ENCODE measurements around the gene DCPS.
"Not testable (repeated sequence)": the region's sequence is repeated elsewhere in the genome, so short reads cannot be mapped to it uniquely, and the experiment has no call there.

DCPS gene

DNA sequence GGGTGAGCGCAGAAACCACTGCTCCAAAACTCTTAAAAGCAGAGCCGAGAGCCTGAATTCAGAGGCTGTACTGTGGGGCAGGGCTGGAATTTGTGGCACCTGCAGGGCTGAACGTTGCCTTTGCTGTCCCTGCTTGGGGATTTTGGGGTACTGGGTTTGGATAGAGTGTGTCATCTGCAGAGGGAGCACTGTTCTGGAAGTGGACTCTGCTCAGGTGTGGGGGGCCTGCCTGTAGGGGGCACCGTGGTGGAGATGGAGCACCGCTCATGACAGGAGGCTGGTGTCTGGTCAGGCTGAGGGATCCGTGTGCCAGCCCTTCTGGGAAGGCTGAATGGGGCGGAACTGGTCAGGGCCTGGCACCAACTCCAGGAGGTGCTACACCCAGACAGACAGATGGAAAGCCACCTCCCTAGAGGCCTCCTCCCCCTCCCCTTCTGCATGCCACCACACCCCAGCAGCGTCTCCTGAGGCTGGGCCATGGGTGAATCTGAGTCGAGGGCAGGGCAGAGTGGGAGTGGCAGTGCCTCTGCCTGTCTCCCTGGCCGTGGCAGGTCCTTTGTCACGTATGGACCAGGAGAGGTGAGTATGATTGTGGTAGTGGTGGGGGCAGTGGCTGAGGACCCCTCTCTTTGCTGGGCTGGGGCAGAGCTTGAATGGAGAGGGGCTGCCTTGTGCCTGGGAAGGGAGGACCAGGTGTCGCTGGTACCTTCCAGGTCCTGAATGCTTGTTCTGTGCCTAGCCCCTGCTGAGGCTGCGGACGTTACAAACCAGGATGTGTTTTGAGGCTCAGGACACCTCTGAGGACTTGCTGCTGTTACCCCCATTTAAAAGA lies 63.2 kb downstream of the DCPS start:
- not testable (repeated sequence) for H3K27ac ChIP-seq (ENCODE audit: low read length); H3K9me3 ChIP-seq (ENCODE audit: control insufficient read depth, low read depth, low read length); H3K27me3 ChIP-seq (ENCODE audit: control insufficient read depth, insufficient read depth, low read length); H3K36me3 ChIP-seq (ENCODE audit: control insufficient read depth, low read depth, low read length); H3K9ac ChIP-seq (ENCODE audit: low read length); H3K4me3 ChIP-seq (ENCODE audit: low read length)
- H3K4me1 ChIP-seq (ENCODE audit: control insufficient read depth, low read depth, low read length), result peaks cover 16% of the 10 kb centered on the region

DNA sequence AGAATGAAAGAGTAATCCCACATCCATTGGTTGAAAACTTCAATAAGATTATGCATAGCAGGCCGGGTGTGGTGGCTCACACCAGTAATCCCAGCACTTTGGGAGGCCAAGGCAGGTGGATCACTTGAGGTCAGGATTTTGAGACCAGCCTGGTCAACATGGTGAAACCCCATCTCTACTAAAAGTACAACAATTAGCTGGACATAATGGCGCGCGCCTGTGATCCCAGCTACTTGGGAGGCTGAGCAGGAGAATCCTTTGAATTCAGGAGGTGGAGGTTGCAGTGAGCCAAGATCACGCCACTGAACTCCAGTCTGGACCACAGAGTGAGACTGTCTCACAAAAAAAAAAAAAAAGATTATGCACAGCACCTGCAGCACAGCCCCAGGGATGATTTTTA lies 63.9 kb downstream of the DCPS start:
- not testable (repeated sequence) for H3K9me3 ChIP-seq (ENCODE audit: control insufficient read depth, low read depth, low read length); H3K27me3 ChIP-seq (ENCODE audit: control insufficient read depth, insufficient read depth, low read length); H3K27ac ChIP-seq (ENCODE audit: low read length); H3K4me3 ChIP-seq (ENCODE audit: low read length); H3K9ac ChIP-seq (ENCODE audit: low read length); H3K36me3 ChIP-seq (ENCODE audit: control insufficient read depth, low read depth, low read length)
- peaks cover 16% of the 10 kb centered on the region for H3K4me1 ChIP-seq (ENCODE audit: control insufficient read depth, low read depth, low read length)

DNA sequence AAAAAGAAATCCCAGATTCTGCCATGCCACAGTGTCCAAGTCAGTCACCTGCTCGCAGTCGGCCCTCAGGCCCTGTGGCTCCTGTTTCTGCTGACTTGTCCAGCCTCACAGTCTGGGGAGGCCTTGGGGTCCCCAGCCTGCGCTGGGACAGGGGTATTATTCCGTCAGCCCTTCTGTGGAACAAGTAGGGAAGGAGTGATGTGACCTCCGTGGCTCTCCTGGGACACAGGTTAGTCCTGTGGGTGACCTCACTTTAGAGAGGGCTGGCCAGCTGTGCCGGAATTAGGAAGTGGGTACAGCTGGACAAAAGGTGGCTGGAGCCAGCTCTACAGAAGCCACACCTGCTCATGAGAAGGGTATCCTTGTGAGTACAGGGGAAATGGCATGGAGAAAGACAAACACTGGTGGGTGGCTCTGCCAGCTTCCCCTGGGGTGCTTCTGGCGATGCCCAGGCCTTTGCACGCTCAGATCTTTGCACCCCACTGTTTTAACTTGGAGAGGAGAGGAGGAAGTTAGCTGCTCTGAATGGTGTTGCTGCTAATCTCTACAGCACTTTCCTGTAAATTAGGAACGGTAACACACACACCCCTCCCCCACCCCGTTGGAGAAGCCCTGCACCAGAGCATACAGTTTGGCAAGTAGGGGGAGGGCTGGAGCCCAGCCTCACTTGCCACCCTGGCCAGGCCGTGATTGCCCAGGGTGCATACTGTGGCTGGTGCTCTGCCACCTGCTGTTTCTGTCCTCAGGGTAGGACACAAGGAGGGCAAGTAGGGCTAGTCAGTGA lies 64.7 kb downstream of the DCPS start:
- not testable (repeated sequence) for H3K4me3 ChIP-seq (ENCODE audit: low read length); H3K9ac ChIP-seq (ENCODE audit: low read length); H3K36me3 ChIP-seq (ENCODE audit: control insufficient read depth, low read depth, low read length); H3K27ac ChIP-seq (ENCODE audit: low read length); H3K27me3 ChIP-seq (ENCODE audit: control insufficient read depth, insufficient read depth, low read length); H3K9me3 ChIP-seq (ENCODE audit: control insufficient read depth, low read depth, low read length)
- peaks cover 11% of the 10 kb centered on the region for H3K4me1 ChIP-seq (ENCODE audit: control insufficient read depth, low read depth, low read length)

DNA sequence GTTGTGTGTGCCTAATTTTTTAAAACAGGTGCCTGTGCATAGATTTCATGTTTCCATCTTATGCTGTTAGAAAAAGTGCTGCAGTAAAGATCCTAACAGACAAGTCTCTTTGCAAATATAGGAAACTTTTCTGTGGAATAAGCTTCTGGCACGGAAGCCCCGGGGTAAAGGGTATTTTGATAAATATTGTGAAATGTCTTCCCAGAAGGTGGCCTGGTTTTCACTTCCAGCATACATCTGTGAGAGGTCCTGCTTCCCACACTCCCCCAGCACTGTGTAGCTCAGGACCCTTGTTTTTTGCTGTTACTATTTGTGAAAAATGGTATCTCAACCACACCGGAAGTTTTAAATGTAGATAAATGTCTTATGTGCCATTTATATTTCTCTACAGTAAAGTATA lies 66.2 kb downstream of the DCPS start:
- Histone ChIP-seq H3K9me3 (ENCODE audit: control insufficient read depth, low read depth, low read length) (no peaks in the 10 kb centered on the region), H3K27me3 (ENCODE audit: control insufficient read depth, insufficient read depth, low read length) (no peaks in the 10 kb centered on the region), H3K36me3 (ENCODE audit: control insufficient read depth, low read depth, low read length) (no peaks in the 10 kb centered on the region), H3K4me1 (ENCODE audit: control insufficient read depth, low read depth, low read length) (peaks cover 7% of the 10 kb centered on the region), H3K4me3 (ENCODE audit: low read length) (no peak overlapping the region), H3K27ac (ENCODE audit: low read length) (no peak overlapping the region), H3K9ac (ENCODE audit: low read length) (no peak overlapping the region)

DNA sequence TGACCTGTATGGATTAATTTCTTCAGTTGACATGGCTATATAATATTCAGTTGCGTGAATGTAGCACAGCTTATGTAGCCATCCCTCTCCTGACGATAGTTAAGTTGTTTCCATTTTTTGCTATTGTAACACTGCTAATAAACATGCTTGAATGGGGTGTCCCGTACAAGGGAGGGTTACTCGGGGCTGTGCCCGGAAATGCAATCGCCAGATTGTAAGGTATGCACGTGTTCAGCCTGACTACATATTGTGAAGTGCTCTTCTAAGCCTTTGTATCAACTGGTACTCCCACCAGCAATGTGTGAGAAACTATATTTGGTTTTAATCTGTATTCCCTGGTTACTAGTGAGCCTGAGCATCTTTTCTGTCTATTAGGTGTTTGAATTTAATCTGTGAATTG lies 67.7 kb downstream of the DCPS start:
- Histone ChIP-seq H3K9me3 (ENCODE audit: control insufficient read depth, low read depth, low read length) (no peaks in the 10 kb centered on the region), H3K4me1 (ENCODE audit: control insufficient read depth, low read depth, low read length) (peaks cover 7% of the 10 kb centered on the region), H3K4me3 (ENCODE audit: low read length) (no peak overlapping the region), H3K27ac (ENCODE audit: low read length) (no peak overlapping the region), H3K27me3 (ENCODE audit: control insufficient read depth, insufficient read depth, low read length) (no peaks in the 10 kb centered on the region), H3K36me3 (ENCODE audit: control insufficient read depth, low read depth, low read length) (no peaks in the 10 kb centered on the region), H3K9ac (ENCODE audit: low read length) (no peak overlapping the region)

DNA sequence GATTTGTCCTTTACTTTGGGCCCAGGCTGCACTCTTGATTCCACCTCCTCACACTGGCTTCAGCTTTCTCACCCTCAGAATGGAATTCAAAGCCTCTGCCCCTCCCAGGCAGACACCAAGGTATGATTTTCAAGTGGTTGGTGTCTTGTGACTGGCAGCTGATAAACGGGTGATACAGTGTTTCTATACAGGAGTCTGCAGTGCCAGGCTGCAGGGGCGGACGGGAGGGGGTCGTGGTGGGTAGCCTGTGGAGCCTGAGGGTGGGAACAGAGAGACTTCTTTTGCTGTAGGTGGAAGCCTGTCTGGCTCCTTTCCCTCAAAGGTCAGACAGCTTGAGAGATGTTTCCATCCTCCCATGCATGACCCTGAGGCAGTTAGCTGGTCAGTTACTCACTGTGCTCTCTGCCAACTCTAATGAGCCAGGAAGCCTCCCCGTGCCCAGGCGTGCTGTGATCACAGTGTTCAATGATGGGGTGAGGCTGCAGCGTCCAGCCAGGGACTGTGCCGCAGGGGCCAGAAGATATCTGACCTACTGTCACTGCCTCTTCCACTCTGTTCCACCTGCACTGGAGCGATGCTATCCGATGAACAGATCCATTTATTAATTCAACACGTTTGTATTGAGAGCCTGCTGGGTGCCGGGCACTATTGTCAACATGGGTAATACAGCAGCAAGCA lies 69.7 kb downstream of the DCPS start:
- H3K27ac ChIP-seq (ENCODE audit: low read length); H3K36me3 ChIP-seq (ENCODE audit: control insufficient read depth, low read depth, low read length); H3K9me3 ChIP-seq (ENCODE audit: control insufficient read depth, low read depth, low read length); H3K9ac ChIP-seq (ENCODE audit: low read length); H3K27me3 ChIP-seq (ENCODE audit: control insufficient read depth, insufficient read depth, low read length); H3K4me3 ChIP-seq (ENCODE audit: low read length); H3K4me1 ChIP-seq (ENCODE audit: control insufficient read depth, low read depth, low read length): not testable (repeated sequence)

DNA sequence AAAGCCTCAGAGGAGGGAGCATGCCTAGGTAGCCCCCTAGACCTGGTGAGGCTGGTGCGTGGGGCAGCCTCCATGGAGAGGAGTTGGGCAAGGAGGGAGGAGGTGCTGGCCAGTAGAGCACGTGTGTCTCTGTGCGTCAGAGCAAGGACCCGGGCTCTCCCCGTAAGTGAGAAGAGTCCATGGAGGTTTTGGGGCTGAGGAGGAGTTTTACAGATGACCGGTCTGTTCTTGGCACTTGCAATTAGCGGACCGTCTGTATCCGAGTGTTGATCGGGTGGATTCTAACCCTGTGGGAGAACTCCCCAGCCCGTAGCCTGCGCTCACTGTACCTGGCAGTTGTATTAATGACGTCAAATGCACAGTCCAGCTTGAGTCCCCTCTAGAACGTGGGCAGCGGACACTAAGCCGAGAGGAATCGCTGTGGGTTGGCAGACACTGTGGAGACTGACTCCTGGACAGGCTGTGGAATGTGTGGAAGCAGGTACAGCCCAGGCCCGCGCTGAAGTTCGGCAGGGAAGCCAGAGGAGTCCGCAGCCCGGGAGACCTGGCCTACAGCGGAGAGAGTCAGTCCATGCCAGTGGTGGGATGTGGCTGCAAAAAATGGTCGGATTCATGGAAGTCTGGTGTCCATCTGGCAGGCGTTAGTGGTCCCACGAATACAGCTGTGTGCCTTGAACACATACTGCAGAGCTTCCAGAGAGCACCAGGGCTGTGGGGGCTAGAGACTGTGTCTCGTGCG lies 70.9 kb downstream of the DCPS start:
- not testable (repeated sequence) for H3K4me3 ChIP-seq (ENCODE audit: low read length); H3K9me3 ChIP-seq (ENCODE audit: control insufficient read depth, low read depth, low read length); H3K27me3 ChIP-seq (ENCODE audit: control insufficient read depth, insufficient read depth, low read length); H3K27ac ChIP-seq (ENCODE audit: low read length); H3K9ac ChIP-seq (ENCODE audit: low read length); H3K36me3 ChIP-seq (ENCODE audit: control insufficient read depth, low read depth, low read length); H3K4me1 ChIP-seq (ENCODE audit: control insufficient read depth, low read depth, low read length)

DNA sequence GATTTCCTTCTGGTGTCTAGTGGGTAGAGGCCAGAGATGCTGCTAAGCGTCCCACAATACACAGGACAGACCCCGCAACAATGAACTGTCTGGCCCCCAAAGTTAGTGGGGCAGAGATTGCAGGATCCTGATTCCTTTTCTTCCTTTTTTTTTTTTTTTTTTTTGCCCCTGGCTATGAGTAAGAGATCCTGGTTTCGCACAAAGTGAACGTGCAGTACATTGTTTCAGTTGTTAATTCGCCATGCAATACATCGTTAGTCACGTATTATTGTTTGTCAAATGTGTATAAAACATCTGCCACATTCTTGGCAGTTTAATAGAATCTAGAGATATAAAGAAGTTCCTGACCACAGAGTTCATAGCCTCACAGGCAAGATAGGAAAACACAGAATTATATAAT lies 71.9 kb downstream of the DCPS start:
- Histone ChIP-seq H3K4me1 (ENCODE audit: control insufficient read depth, low read depth, low read length) (no peaks in the 10 kb centered on the region), H3K36me3 (ENCODE audit: control insufficient read depth, low read depth, low read length) (no peaks in the 10 kb centered on the region), H3K4me3 (ENCODE audit: low read length) (no peak overlapping the region), H3K27ac (ENCODE audit: low read length) (no peak overlapping the region), H3K9ac (ENCODE audit: low read length) (no peak overlapping the region), H3K9me3 (ENCODE audit: control insufficient read depth, low read depth, low read length) (no peaks in the 10 kb centered on the region), H3K27me3 (ENCODE audit: control insufficient read depth, insufficient read depth, low read length) (no peaks in the 10 kb centered on the region)

DNA sequence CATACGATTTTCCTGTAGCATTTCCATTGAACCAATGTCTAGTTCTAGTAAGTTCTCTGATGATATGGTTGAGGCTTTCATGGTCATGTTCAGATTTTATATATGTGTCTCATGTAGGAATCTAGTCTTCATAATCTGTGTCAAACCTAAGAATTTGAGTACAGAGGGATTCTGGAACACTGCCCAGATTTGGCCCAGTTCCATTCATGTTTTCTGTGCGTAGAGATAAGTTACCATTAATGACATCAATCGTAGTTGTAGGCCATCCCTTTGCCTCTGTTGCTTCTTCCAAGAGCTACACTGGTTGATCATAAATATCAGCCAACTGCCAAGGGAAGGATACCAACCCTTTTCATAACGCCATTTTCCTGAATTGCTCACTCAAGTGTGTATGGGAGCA lies 74.9 kb downstream of the DCPS start:
- Histone ChIP-seq H3K27ac (ENCODE audit: low read length) (no peak overlapping the region), H3K9ac (ENCODE audit: low read length) (no peak overlapping the region), H3K9me3 (ENCODE audit: control insufficient read depth, low read depth, low read length) (no peaks in the 10 kb centered on the region), H3K27me3 (ENCODE audit: control insufficient read depth, insufficient read depth, low read length) (no peaks in the 10 kb centered on the region), H3K4me3 (ENCODE audit: low read length) (no peak overlapping the region), H3K36me3 (ENCODE audit: control insufficient read depth, low read depth, low read length) (no peaks in the 10 kb centered on the region), H3K4me1 (ENCODE audit: control insufficient read depth, low read depth, low read length) (no peaks in the 10 kb centered on the region)

DNA sequence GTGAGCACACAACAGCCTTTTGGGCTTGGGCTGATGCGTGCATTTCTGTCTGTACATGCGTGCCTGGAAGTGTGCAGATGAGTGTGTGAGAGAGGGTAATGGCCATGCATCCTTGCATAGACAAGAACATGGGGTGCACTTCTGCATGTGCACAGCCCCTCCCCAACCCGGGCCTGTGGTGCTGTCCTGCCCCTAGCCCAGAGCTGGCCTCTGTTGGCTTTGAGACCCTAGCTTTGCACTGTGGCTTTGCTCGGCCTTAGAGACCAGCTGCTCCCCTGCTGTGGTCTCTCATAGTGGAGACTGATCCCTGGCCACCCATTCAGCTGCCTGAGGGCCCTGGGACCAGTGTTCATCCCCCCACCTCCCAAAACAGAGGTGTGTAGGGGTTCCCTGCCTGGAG lies 77.0 kb downstream of the DCPS start:
- no peaks in the 10 kb centered on the region for H3K9me3 ChIP-seq (ENCODE audit: control insufficient read depth, low read depth, low read length)
- H3K27me3 ChIP-seq (ENCODE audit: control insufficient read depth, insufficient read depth, low read length), result no peaks in the 10 kb centered on the region
- no peaks in the 10 kb centered on the region for H3K4me1 ChIP-seq (ENCODE audit: control insufficient read depth, low read depth, low read length)
- no peak overlapping the region for H3K27ac ChIP-seq (ENCODE audit: low read length)
- no peak overlapping the region for H3K4me3 ChIP-seq (ENCODE audit: low read length)
- H3K36me3 ChIP-seq (ENCODE audit: control insufficient read depth, low read depth, low read length), result no peaks in the 10 kb centered on the region
- no peak overlapping the region for H3K9ac ChIP-seq (ENCODE audit: low read length)

DNA sequence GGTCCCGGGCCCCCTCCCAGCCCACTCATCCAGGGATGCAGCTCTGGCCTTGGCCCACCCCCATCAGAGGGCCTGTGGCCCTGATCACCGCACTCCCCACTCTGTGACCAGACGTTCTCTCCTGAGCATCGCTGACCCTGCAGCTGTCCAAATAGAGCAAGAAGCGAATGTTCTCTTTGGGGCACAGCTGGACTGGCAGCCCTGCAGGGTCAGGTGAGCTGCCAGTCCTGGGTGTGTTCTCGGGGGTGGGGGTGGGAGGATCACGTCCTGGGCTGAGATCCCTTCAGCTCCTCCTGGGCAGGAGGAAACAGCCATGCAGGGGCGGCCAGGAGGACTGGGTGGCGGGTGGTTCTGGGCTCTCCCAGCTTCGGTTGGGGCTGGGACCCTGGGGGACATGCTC lies 78.1 kb downstream of the DCPS start:
- not testable (repeated sequence) for H3K27ac ChIP-seq (ENCODE audit: low read length); H3K4me1 ChIP-seq (ENCODE audit: control insufficient read depth, low read depth, low read length); H3K36me3 ChIP-seq (ENCODE audit: control insufficient read depth, low read depth, low read length); H3K9me3 ChIP-seq (ENCODE audit: control insufficient read depth, low read depth, low read length); H3K27me3 ChIP-seq (ENCODE audit: control insufficient read depth, insufficient read depth, low read length); H3K9ac ChIP-seq (ENCODE audit: low read length); H3K4me3 ChIP-seq (ENCODE audit: low read length)

All from iPS-18a (cell line).